PFSK-1 (cell line): Measurements from ENCODE around the gene CACNA1C.

Experiments used
- POLR2AphosphoS5 ChIP-seq: IDR thresholded peaks from 2 replicates; pipeline ENCODE4 v1.6.1; 2012; ENCODE audit warnings: low read depth, mild to moderate bottlenecking, control low read depth, low read length, moderate library complexity
- SIN3A ChIP-seq: IDR thresholded peaks from 2 replicates; pipeline ENCODE4 v1.6.1; 2012; ENCODE audit warnings: mild to moderate bottlenecking, low read length, moderate library complexity, borderline replicate concordance; ENCODE audit not compliant: insufficient read depth

DNA sequence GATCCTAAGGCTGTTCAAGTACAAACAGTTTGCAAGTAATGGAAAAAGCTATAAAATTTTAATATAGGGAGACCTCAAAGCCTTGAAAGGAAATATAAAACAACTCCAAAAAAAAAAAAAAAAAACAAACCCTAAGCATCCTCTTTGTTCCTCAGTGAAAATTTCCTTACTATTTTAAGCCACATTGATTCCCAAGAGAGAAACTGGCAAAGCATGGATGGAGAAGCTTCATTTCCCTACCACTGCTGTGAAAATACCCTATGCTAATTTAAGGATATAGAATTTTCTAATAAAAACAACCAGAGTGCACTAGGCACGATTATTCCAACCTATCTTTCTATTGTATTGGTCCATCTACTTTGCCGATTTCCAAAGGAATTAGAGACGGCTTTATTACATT, 283.1 kb downstream of the CACNA1C start:
- TF ChIP-seq POLR2AphosphoS5, result no peak
- TF ChIP-seq SIN3A, result no peak
